H1 (cell line): ENCODE data around the gene CRABP1.

Experiments
- CHD2 ChIP-seq: IDR thresholded peaks from 2 replicates; pipeline ENCODE4 v1.6.1; 2012; ENCODE audit warnings: low read length, improper control_type of control experiment
- EZH2 ChIP-seq: fragments of 200-600 bp; sonication (generic); IDR thresholded peaks from 2 replicates; pipeline ENCODE4 v1.7.1; 2012; ENCODE audit warnings: low read depth, mild to moderate bottlenecking, moderate library complexity, low read length, inconsistent platforms; ENCODE audit not compliant: severe bottlenecking
- MAFK ChIP-seq: IDR thresholded peaks from 2 replicates; pipeline ENCODE4 v1.6.1; 2012; ENCODE audit warnings: low read depth, mild to moderate bottlenecking, improper control_type of control experiment, low read length
- POLR2A ChIP-seq, 2 experiments: IDR thresholded peaks; 1 replicate in 1 of 2; 2 replicates in 1 of 2; pipeline ENCODE4 v1.6.1; 2011; ENCODE audit warnings: low read depth in 2 of 2, low read length in 2 of 2, mild to moderate bottlenecking in 2 of 2; ENCODE audit errors: control extremely low read depth in 1 of 2
- POLR2AphosphoS5 ChIP-seq: IDR thresholded peaks from 2 replicates; pipeline ENCODE4 v1.6.1; 2011; ENCODE audit warnings: low read depth, low read length
- RBBP5 ChIP-seq: IDR thresholded peaks from 2 replicates; pipeline ENCODE4 v1.7.1; 2012; ENCODE audit warnings: low read depth, mild to moderate bottlenecking, inconsistent platforms, low read length, moderate library complexity, borderline replicate concordance
- TF ChIP-seq, protein P1 (sequence below), 3 experiments: IDR thresholded peaks; 1 replicate in 2 of 3; 2 replicates in 1 of 3; pipeline versions ENCODE4 v1.5.1 to v1.6.1; 2011; ENCODE audit warnings: low read length in 3 of 3, mild to moderate bottlenecking in 3 of 3, inconsistent platforms in 2 of 3, low read depth in 1 of 3, moderate library complexity in 1 of 3; ENCODE audit not compliant: insufficient read depth in 1 of 3; ENCODE audit errors: control extremely low read depth in 1 of 3
- TF ChIP-seq, protein P2 (sequence below): fragments of 300-600 bp; sonication (generic); IDR thresholded peaks from 2 replicates; pipeline ENCODE4 v1.7.1; 2012; ENCODE audit warnings: low read length, moderate library complexity, mild to moderate bottlenecking, inconsistent platforms; ENCODE audit not compliant: insufficient replicate concordance
- TF ChIP-seq, protein P3 (sequence below): IDR thresholded peaks from 2 replicates; pipeline ENCODE4 v1.6.1; 2011; ENCODE audit warnings: low read depth, mild to moderate bottlenecking, low read length; ENCODE audit not compliant: insufficient read depth
- TF ChIP-seq, protein P4 (sequence below): IDR thresholded peaks from 2 replicates; pipeline ENCODE4 v1.6.1; 2012; ENCODE audit warnings: inconsistent platforms

DNA sequence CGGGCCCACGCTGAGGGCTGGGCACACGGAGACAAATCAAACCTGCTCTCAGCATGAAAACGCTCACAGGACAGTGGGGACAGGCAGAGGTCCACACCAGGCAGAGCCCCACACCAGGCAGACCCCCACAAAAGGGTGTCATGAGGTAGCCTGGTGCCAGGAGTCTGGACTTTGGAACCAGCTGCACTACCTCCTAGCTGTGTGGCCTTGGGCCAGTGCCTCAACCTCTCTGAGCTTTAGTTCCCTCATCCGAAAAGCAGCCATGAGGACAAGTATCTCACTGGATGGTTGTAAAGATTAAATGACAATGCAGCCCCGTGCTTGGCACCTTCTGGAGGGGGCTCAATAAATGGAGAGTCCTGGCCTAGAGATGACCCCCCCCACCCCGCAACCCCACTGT lies 16.5 kb upstream of the CRABP1 start:
- TF ChIP-seq, protein P1, sequence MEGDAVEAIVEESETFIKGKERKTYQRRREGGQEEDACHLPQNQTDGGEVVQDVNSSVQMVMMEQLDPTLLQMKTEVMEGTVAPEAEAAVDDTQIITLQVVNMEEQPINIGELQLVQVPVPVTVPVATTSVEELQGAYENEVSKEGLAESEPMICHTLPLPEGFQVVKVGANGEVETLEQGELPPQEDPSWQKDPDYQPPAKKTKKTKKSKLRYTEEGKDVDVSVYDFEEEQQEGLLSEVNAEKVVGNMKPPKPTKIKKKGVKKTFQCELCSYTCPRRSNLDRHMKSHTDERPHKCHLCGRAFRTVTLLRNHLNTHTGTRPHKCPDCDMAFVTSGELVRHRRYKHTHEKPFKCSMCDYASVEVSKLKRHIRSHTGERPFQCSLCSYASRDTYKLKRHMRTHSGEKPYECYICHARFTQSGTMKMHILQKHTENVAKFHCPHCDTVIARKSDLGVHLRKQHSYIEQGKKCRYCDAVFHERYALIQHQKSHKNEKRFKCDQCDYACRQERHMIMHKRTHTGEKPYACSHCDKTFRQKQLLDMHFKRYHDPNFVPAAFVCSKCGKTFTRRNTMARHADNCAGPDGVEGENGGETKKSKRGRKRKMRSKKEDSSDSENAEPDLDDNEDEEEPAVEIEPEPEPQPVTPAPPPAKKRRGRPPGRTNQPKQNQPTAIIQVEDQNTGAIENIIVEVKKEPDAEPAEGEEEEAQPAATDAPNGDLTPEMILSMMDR (IDR thresholded peaks at IDR 0.05; ENCODE audit: control extremely low read depth in 1 of 3, insufficient read depth in 1 of 3, low read depth in 1 of 3, low read length in 3 of 3), result no peak
- TF ChIP-seq POLR2AphosphoS5, result no peak
- TF ChIP-seq, protein P2, sequence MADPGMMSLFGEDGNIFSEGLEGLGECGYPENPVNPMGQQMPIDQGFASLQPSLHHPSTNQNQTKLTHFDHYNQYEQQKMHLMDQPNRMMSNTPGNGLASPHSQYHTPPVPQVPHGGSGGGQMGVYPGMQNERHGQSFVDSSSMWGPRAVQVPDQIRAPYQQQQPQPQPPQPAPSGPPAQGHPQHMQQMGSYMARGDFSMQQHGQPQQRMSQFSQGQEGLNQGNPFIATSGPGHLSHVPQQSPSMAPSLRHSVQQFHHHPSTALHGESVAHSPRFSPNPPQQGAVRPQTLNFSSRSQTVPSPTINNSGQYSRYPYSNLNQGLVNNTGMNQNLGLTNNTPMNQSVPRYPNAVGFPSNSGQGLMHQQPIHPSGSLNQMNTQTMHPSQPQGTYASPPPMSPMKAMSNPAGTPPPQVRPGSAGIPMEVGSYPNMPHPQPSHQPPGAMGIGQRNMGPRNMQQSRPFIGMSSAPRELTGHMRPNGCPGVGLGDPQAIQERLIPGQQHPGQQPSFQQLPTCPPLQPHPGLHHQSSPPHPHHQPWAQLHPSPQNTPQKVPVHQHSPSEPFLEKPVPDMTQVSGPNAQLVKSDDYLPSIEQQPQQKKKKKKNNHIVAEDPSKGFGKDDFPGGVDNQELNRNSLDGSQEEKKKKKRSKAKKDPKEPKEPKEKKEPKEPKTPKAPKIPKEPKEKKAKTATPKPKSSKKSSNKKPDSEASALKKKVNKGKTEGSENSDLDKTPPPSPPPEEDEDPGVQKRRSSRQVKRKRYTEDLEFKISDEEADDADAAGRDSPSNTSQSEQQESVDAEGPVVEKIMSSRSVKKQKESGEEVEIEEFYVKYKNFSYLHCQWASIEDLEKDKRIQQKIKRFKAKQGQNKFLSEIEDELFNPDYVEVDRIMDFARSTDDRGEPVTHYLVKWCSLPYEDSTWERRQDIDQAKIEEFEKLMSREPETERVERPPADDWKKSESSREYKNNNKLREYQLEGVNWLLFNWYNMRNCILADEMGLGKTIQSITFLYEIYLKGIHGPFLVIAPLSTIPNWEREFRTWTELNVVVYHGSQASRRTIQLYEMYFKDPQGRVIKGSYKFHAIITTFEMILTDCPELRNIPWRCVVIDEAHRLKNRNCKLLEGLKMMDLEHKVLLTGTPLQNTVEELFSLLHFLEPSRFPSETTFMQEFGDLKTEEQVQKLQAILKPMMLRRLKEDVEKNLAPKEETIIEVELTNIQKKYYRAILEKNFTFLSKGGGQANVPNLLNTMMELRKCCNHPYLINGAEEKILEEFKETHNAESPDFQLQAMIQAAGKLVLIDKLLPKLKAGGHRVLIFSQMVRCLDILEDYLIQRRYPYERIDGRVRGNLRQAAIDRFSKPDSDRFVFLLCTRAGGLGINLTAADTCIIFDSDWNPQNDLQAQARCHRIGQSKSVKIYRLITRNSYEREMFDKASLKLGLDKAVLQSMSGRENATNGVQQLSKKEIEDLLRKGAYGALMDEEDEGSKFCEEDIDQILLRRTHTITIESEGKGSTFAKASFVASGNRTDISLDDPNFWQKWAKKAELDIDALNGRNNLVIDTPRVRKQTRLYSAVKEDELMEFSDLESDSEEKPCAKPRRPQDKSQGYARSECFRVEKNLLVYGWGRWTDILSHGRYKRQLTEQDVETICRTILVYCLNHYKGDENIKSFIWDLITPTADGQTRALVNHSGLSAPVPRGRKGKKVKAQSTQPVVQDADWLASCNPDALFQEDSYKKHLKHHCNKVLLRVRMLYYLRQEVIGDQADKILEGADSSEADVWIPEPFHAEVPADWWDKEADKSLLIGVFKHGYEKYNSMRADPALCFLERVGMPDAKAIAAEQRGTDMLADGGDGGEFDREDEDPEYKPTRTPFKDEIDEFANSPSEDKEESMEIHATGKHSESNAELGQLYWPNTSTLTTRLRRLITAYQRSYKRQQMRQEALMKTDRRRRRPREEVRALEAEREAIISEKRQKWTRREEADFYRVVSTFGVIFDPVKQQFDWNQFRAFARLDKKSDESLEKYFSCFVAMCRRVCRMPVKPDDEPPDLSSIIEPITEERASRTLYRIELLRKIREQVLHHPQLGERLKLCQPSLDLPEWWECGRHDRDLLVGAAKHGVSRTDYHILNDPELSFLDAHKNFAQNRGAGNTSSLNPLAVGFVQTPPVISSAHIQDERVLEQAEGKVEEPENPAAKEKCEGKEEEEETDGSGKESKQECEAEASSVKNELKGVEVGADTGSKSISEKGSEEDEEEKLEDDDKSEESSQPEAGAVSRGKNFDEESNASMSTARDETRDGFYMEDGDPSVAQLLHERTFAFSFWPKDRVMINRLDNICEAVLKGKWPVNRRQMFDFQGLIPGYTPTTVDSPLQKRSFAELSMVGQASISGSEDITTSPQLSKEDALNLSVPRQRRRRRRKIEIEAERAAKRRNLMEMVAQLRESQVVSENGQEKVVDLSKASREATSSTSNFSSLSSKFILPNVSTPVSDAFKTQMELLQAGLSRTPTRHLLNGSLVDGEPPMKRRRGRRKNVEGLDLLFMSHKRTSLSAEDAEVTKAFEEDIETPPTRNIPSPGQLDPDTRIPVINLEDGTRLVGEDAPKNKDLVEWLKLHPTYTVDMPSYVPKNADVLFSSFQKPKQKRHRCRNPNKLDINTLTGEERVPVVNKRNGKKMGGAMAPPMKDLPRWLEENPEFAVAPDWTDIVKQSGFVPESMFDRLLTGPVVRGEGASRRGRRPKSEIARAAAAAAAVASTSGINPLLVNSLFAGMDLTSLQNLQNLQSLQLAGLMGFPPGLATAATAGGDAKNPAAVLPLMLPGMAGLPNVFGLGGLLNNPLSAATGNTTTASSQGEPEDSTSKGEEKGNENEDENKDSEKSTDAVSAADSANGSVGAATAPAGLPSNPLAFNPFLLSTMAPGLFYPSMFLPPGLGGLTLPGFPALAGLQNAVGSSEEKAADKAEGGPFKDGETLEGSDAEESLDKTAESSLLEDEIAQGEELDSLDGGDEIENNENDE, result no peak
- TF ChIP-seq, protein P3, sequence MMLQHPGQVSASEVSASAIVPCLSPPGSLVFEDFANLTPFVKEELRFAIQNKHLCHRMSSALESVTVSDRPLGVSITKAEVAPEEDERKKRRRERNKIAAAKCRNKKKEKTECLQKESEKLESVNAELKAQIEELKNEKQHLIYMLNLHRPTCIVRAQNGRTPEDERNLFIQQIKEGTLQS, result no peak
- no peak for TF ChIP-seq MAFK
- no peak for TF ChIP-seq POLR2A (IDR thresholded peaks at IDR 0.05; ENCODE audit: control extremely low read depth in 1 of 2, low read depth in 2 of 2, low read length in 2 of 2)
- TF ChIP-seq, protein P4, sequence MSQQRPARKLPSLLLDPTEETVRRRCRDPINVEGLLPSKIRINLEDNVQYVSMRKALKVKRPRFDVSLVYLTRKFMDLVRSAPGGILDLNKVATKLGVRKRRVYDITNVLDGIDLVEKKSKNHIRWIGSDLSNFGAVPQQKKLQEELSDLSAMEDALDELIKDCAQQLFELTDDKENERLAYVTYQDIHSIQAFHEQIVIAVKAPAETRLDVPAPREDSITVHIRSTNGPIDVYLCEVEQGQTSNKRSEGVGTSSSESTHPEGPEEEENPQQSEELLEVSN, result no peak
- no peak for TF ChIP-seq CHD2
- no peak for TF ChIP-seq EZH2
- no peak for TF ChIP-seq RBBP5
